ENCODE measurements around the gene PTPRO. TPM values are rescaled to one million over a fixed set of nuclear protein-coding genes. Genes with fewer than 3 reads are reported as not detected.
A peak's percentile ranks its signal among the peaks of the same experiment; 100 is the strongest.

The PTPRO gene
- total RNA-seq, 1 experiment from 2014 or later, result 0.52 TPM

DNA sequence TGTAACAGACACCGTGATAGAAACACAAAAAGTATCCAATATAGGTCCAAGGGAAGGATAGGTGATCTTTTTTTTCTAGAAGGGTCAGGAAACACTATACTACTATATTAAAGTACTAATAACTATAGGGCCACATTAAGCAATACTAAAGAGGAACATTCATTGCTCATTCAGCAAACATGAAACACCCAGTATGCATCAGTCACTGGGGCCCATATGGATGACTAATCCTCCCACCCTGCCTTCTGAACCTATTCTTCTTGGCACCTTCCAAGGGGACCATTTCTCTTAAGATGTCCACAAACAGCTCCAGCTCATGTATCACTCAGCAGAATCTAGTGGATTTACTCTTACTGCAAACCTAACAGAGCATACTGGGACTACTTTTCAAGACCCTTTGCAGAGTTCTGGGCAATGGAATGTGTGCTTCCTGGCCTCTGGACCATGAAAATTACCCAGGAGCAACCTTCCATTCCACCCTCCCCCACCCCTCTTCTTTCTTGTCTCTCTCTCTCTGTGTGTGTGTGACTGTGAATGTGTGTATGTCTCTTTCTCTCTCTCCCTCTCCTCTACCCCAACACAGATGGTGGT, 279.0 kb downstream of the PTPRO start:
- Histone ChIP-seq H4K5ac (ENCODE audit: insufficient read length, low read depth, low read length) (no peak overlapping the region), H3K27me3 (ENCODE audit: insufficient read depth, low read length) (no peaks in the 10 kb centered on the region), H3K56ac (ENCODE audit: insufficient read length, low read depth, low read length) (no peak overlapping the region), H3K27ac (ENCODE audit: insufficient read length, low read depth, low read length) (no peak overlapping the region), H3K23ac (ENCODE audit: insufficient read length, low read depth, low read length) (no peak overlapping the region), H3K9me3 (ENCODE audit: control insufficient read depth, low read depth, low read length) (no peaks in the 10 kb centered on the region), H3K4ac (ENCODE audit: low read depth, low read length) (no peak overlapping the region), H3K79me1 (ENCODE audit: insufficient read depth, low read depth, low read length, poor library complexity, severe bottlenecking) (no peaks in the 10 kb centered on the region), H2BK5ac (ENCODE audit: insufficient read length, low read length) (no peak overlapping the region), H3T11ph (ENCODE audit: low read length) (no peak overlapping the region), H4K91ac (ENCODE audit: insufficient read length, low read depth, low read length) (no peak overlapping the region), H2AK5ac (ENCODE audit: insufficient read length, low read length) (no peak overlapping the region), H3K18ac (ENCODE audit: insufficient read length, low read depth, low read length) (no peak overlapping the region), H3K14ac (ENCODE audit: insufficient read depth, low read length) (no peak overlapping the region), H3K79me2 (ENCODE audit: insufficient read depth, low read length) (no peaks in the 10 kb centered on the region), H4K20me1 (ENCODE audit: control insufficient read depth, insufficient read depth, insufficient read length) (no peaks in the 10 kb centered on the region), H2BK12ac (ENCODE audit: insufficient read length, low read depth, low read length) (no peak overlapping the region), H3K23me2 (ENCODE audit: insufficient read length, low read depth, low read length, poor library complexity, severe bottlenecking) (no peaks in the 10 kb centered on the region), H2BK20ac (ENCODE audit: low read depth, low read length, poor library complexity, severe bottlenecking) (no peak overlapping the region), H4K8ac (replicated peaks; ENCODE audit: insufficient read length, low read depth, low read length) (no peak overlapping the region), H2BK15ac (ENCODE audit: low read depth, low read length) (no peak overlapping the region), H3K4me2 (ENCODE audit: insufficient read depth, insufficient read length, low read length) (no peak overlapping the region), H2BK120ac (ENCODE audit: low read depth, low read length, poor library complexity, severe bottlenecking) (no peak overlapping the region), H3K9ac (ENCODE audit: extremely low read depth, insufficient read length, low read length) (no peak overlapping the region), H2AFZ (ENCODE audit: low read length) (no peak overlapping the region), H3K4me1 (ENCODE audit: insufficient read depth, low read length) (no peaks in the 10 kb centered on the region)
- no peak overlapping the region for H3K4me3 Mint-ChIP-seq
- no peaks in the 10 kb centered on the region for H3K4me1 Mint-ChIP-seq
- no peak for DNase-seq
- no CpG with 5 or more reads among the region's 1 CpG for WGBS (ENCODE audit: extremely low coverage, insufficient read length, low lambda C conversion rate)
- 0 out of 7 replicates have a peak overlapping the region, but pooled peaks of 1 of the 3 experiments have one; percentile 7 for H3K27ac Mint-ChIP-seq
- TF ChIP-seq, protein P1, sequence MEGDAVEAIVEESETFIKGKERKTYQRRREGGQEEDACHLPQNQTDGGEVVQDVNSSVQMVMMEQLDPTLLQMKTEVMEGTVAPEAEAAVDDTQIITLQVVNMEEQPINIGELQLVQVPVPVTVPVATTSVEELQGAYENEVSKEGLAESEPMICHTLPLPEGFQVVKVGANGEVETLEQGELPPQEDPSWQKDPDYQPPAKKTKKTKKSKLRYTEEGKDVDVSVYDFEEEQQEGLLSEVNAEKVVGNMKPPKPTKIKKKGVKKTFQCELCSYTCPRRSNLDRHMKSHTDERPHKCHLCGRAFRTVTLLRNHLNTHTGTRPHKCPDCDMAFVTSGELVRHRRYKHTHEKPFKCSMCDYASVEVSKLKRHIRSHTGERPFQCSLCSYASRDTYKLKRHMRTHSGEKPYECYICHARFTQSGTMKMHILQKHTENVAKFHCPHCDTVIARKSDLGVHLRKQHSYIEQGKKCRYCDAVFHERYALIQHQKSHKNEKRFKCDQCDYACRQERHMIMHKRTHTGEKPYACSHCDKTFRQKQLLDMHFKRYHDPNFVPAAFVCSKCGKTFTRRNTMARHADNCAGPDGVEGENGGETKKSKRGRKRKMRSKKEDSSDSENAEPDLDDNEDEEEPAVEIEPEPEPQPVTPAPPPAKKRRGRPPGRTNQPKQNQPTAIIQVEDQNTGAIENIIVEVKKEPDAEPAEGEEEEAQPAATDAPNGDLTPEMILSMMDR (conservative IDR thresholded peaks at IDR 0.05), result no peak
- H3K36me3 Mint-ChIP-seq (ENCODE audit: insufficient read depth in 1 of 3, low read depth in 3 of 3), result no peaks in the 10 kb centered on the region
- H3K27me3 Mint-ChIP-seq (ENCODE audit: low read depth), result no peaks in the 10 kb centered on the region
- H3K9me3 Mint-ChIP-seq, result no peaks in the 10 kb centered on the region

Data from H9 (cell line).